IMR-90 (cell line): ENCODE measurements around the gene SYNE2. TPM values are rescaled to one million over a fixed set of nuclear protein-coding genes. Genes with fewer than 3 reads are reported as not detected.

ENCODE experiments used
- ATAC-seq: fragments of 200-7000 bp; cut with Tn5 transposase; 2 replicates; pipeline ENCODE4 v1.9.1; 2020; ENCODE audit warnings: low read depth, mild to moderate bottlenecking, moderate library complexity
- BruUV-seq: library from RNA; stranded (reverse); fragments of 400-500 nt; replicated peaks from 2 replicates; lab custom pipeline; 2021; lab: Mats Ljungman, UMichigan
- CTCF ChIA-PET: fragments of 300-600 bp; formaldehyde crosslinking; extraction: SDS; loops from one replicate; lab custom pipeline; 2021; ENCODE audit warnings: antibody characterized with exemption; lab: Yijun Ruan, JAX
- POLR2A ChIA-PET: fragments of 300-600 bp; sonication (Branson Sonifier 250); formaldehyde crosslinking; loops from one replicate; lab custom pipeline; 2022; ENCODE audit warnings: antibody characterized with exemption; ENCODE audit not compliant: unreplicated experiment; lab: Charles Lee
- DNase-seq: peaks from one replicate; pipeline ENCODE4 v3.0.0; 2013
- H2AFZ ChIP-seq: replicated peaks from 2 replicates; pipeline ENCODE3; 2013; ENCODE audit warnings: low read length, mild to moderate bottlenecking; ENCODE audit not compliant: poor library complexity
- H2AK5ac ChIP-seq: 2 replicates; pipeline ENCODE4 v1.6.1; 2013; ENCODE audit warnings: low read depth, low read length, inconsistent platforms
- H2AK9ac ChIP-seq: replicated peaks from 2 replicates; pipeline ENCODE3; 2013; ENCODE audit warnings: mild to moderate bottlenecking, low read depth, low read length, moderate library complexity; ENCODE audit not compliant: poor library complexity
- H2BK120ac ChIP-seq: 2 replicates; pipeline ENCODE4 v1.6.1; 2013; ENCODE audit warnings: low read depth, low read length, inconsistent platforms
- H2BK15ac ChIP-seq: 3 replicates; pipeline ENCODE4 v1.6.1; 2013; ENCODE audit warnings: low read depth, low read length, inconsistent platforms
- H2BK20ac ChIP-seq: 2 replicates; pipeline ENCODE4 v1.6.1; 2013; ENCODE audit warnings: low read depth, mild to moderate bottlenecking, inconsistent platforms, low read length, moderate library complexity
- H2BK5ac ChIP-seq: 2 replicates; pipeline ENCODE4 v1.6.1; 2013; ENCODE audit warnings: mild to moderate bottlenecking, low read depth, low read length, inconsistent platforms; ENCODE audit not compliant: poor library complexity, severe bottlenecking
- H3K14ac ChIP-seq: replicated peaks from 2 replicates; pipeline ENCODE4 v1.6.1; 2013; ENCODE audit warnings: low read depth, low read length, inconsistent platforms
- H3K18ac ChIP-seq: 2 replicates; pipeline ENCODE4 v1.6.1; 2013; ENCODE audit warnings: low read depth, low read length, control low read depth
- H3K23ac ChIP-seq: 2 replicates; pipeline ENCODE4 v1.6.1; 2013; ENCODE audit warnings: low read depth, low read length, inconsistent platforms
- H3K27ac ChIP-seq: 2 replicates; pipeline ENCODE4 v1.5.1; 2013; ENCODE audit warnings: mild to moderate bottlenecking, control low read depth, low read length; ENCODE audit not compliant: insufficient read depth
- H3K27me3 ChIP-seq: 2 replicates; pipeline ENCODE4 v1.6.1; 2013; ENCODE audit warnings: low read length; ENCODE audit not compliant: control insufficient read depth, insufficient read depth
- H3K36me3 ChIP-seq: 2 replicates; pipeline ENCODE4 v1.6.1; 2013; ENCODE audit warnings: low read length, mixed read lengths; ENCODE audit not compliant: control insufficient read depth, insufficient read depth
- H3K4ac ChIP-seq: 2 replicates; pipeline ENCODE4 v1.6.1; 2013; ENCODE audit warnings: low read depth, low read length, inconsistent platforms
- H3K4me1 ChIP-seq: 2 replicates; pipeline ENCODE4 v1.6.1; 2013; ENCODE audit warnings: low read length, mixed read lengths; ENCODE audit not compliant: control insufficient read depth, insufficient read depth
- H3K4me2 ChIP-seq: 2 replicates; pipeline ENCODE4 v1.6.1; 2013; ENCODE audit warnings: low read depth, mild to moderate bottlenecking, control low read depth, low read length, moderate library complexity
- H3K4me3 ChIP-seq: 2 replicates; pipeline ENCODE4 v1.5.1; 2013; ENCODE audit warnings: low read depth, mild to moderate bottlenecking, control low read depth, low read length, moderate library complexity; ENCODE audit not compliant: insufficient read depth
- H3K56ac ChIP-seq: 2 replicates; pipeline ENCODE4 v1.6.1; 2013; ENCODE audit warnings: low read length, inconsistent platforms; ENCODE audit not compliant: insufficient read depth; ENCODE audit errors: extremely low read depth
- H3K79me1 ChIP-seq, 2 experiments: 2 replicates each; pipeline ENCODE4 v1.6.1; 2013; ENCODE audit warnings: low read length in 2 of 2, inconsistent platforms in 1 of 2, low read depth in 1 of 2
- H3K9ac ChIP-seq: 2 replicates; pipeline ENCODE4 v1.6.1; 2013; ENCODE audit warnings: low read depth, low read length, control low read depth
- H3K9me1 ChIP-seq: 2 replicates; pipeline ENCODE4 v1.6.1; 2013; ENCODE audit warnings: low read length, inconsistent platforms; ENCODE audit not compliant: insufficient read depth
- H3K9me3 ChIP-seq: 2 replicates; pipeline ENCODE4 v1.6.1; 2013; ENCODE audit warnings: low read length; ENCODE audit not compliant: control insufficient read depth, insufficient read depth
- H4K20me1 ChIP-seq: 2 replicates; pipeline ENCODE4 v1.6.1; 2013; ENCODE audit warnings: low read length, inconsistent platforms; ENCODE audit not compliant: insufficient read depth
- H4K5ac ChIP-seq: 2 replicates; pipeline ENCODE4 v1.6.1; 2013; ENCODE audit warnings: mild to moderate bottlenecking, low read depth, low read length, control low read depth
- H4K8ac ChIP-seq, 2 experiments: 2 replicates each; pipeline ENCODE4 v1.6.1; 2013; ENCODE audit warnings: low read depth in 2 of 2, low read length in 2 of 2, control low read depth in 1 of 2, inconsistent platforms in 1 of 2
- H4K91ac ChIP-seq: 2 replicates; pipeline ENCODE4 v1.6.1; 2013; ENCODE audit warnings: low read depth, low read length, inconsistent platforms; ENCODE audit not compliant: insufficient read depth
- CEBPB ChIP-seq: IDR thresholded peaks from 2 replicates; pipeline ENCODE4 v1.6.1; 2012; ENCODE audit warnings: low read depth, low read length, improper control_type of control experiment
- RCOR1 ChIP-seq: IDR thresholded peaks from 2 replicates; pipeline ENCODE4 v1.6.1; 2012; ENCODE audit warnings: mild to moderate bottlenecking, low read length, improper control_type of control experiment; ENCODE audit not compliant: insufficient replicate concordance
- WGBS, 2 experiments: methylation state at CpG; one replicate each; pipeline versions ENCODE4 v1.1.5 to v1.1.7; 2013; ENCODE audit warnings: missing lambda C conversion rate in 2 of 2; ENCODE audit not compliant: insufficient read length in 1 of 2; ENCODE audit errors: extremely low coverage in 2 of 2; 5-methylcytosine and 5-hydroxymethylcytosine counted together
- dilution Hi-C: fragments of 300-500 bp; cut with HindIII; formaldehyde crosslinking; loops from one replicate; pipeline ENCODE4 v1.14.3; 2018; ENCODE audit warnings: low sequenced_read_pairs; ENCODE audit not compliant: unreplicated experiment
- in situ Hi-C: fragments of 300-500 bp; cut with MboI; formaldehyde crosslinking; loops from 3 replicates; pipeline ENCODE4 v1.14.3; 2019; ENCODE audit warnings: low sequenced_read_pairs, inconsistent platforms, mixed read lengths
- intact Hi-C: fragments of 100-400 bp; cut with micrococcal nuclease; formaldehyde crosslinking; loops from 2 replicates; pipeline ENCODE4 v1.10.0; 2022
- polyA plus RNA-seq, 3 experiments: library from polyadenylated mRNA; depleted of rRNA; stranded (reverse); fragments of >200 nt; gene quantifications; 2 replicates each; pipeline ENCODE4 v1.2.3, GENCODE V29; 2012; ENCODE audit warnings: low replicate concordance in 1 of 3
- total RNA-seq: library from RNA; depleted of rRNA; stranded (reverse); fragments of >200 nt; gene quantifications from 2 replicates; pipeline ENCODE4 v1.2.3, GENCODE V29; 2012

Gene SYNE2
- total and polyA plus RNA-seq, 2 of the 4 experiments (the other 2 are of a cell fraction) = 5.2 to 28.9 TPM

GRCh38 chr14:64062381-64063115 is 209.7 kb downstream of the SYNE2 start:
- H2BK120ac ChIP-seq = no peak overlapping the region
- POLR2A ChIA-PET = no interaction called here
- DNase-seq (no peak), ATAC-seq (no peak)
- H2BK5ac ChIP-seq = no peak overlapping the region
- H3K18ac ChIP-seq = no peak overlapping the region
- CTCF ChIA-PET = interaction anchor here (0.7 to 1.2 kb wide), 2 partner anchors 8 to 24 kb away, joined by 3 read pairs; no protein-coding TSS in a partner anchor
- H3K79me1 ChIP-seq = no peaks in the 10 kb centered on the region
- no CpG with 5 or more reads among the region's 7 CpGs for WGBS, 2 experiments
- H2AK9ac ChIP-seq = no peak overlapping the region
- no peak overlapping the region for H4K5ac ChIP-seq
- no peak overlapping the region for H3K9ac ChIP-seq
- no peaks in the 10 kb centered on the region for H3K4me1 ChIP-seq
- no peak overlapping the region for H3K23ac ChIP-seq
- H4K91ac ChIP-seq = no peak overlapping the region
- intact Hi-C loops (no loop called here), dilution Hi-C loops (no loop called here), in situ Hi-C loops (no loop called here)
- H2BK20ac ChIP-seq = no peak overlapping the region
- H3K36me3 ChIP-seq = no peaks in the 10 kb centered on the region
- H3K27me3 ChIP-seq = no peaks in the 10 kb centered on the region
- BruUV-seq = no TSS peak
- H2AK5ac ChIP-seq = no peak overlapping the region
- no peak overlapping the region for H2AFZ ChIP-seq
- no peaks in the 10 kb centered on the region for H3K9me1 ChIP-seq
- H4K8ac ChIP-seq = no peak overlapping the region
- no peak overlapping the region for H3K27ac ChIP-seq
- H3K9me3 ChIP-seq = no peaks in the 10 kb centered on the region
- no peak overlapping the region for H3K4me2 ChIP-seq
- no peak overlapping the region for H3K4me3 ChIP-seq
- H3K14ac ChIP-seq = no peak overlapping the region
- H3K4ac ChIP-seq = no peak overlapping the region
- H4K20me1 ChIP-seq = no peaks in the 10 kb centered on the region
- H2BK15ac ChIP-seq = no peak overlapping the region
- TF ChIP-seq RCOR1 = no peak
- TF ChIP-seq CEBPB = no peak
- H3K56ac ChIP-seq = no peak overlapping the region
